LNCaP clone FGC (cell line): ENCODE measurements around the gene DRC7.
"Not testable (repeated sequence)": the region's sequence is repeated elsewhere in the genome, so short reads cannot be mapped to it uniquely, and the experiment has no call there.

Experiments used
- DNase-seq: peaks from one replicate; pipeline ENCODE4 v3.0.0-alpha.2; 2011; ENCODE audit warnings: low read depth
- H3K4me3 ChIP-seq: 2 replicates; pipeline ENCODE4 v1.5.1; 2011; ENCODE audit warnings: mild to moderate bottlenecking, low read depth, low read length, control low read depth
- CTCF ChIP-seq: IDR thresholded peaks from 2 replicates; pipeline ENCODE4 v1.5.1; 2012; ENCODE audit warnings: mild to moderate bottlenecking; ENCODE audit not compliant: control insufficient read depth, insufficient read depth; ENCODE audit errors: extremely low read depth

Gene DRC7

DNA sequence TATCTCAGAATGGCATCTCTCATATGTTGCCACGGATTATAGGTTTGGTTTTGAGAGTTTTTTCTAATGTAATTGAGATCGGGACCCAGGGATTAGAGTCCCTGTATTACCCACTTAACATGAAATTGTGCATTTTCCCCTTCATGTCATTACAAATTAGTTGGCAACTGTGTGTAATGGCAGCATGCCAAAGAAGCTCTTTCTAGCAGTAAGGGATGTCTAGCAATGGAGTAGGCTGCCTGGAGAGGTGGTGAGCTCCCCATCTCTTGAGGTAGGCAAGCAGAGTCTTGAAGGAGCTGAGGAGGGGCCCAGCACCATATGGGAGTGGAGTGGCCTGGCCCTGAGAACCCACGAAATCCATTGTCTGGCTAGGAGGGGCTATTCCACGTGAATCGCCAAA is 30.9 kb downstream of the DRC7 start:
- no peak for DNase-seq
- H3K4me3 ChIP-seq = no peak overlapping the region
- no peak for TF ChIP-seq CTCF

DNA sequence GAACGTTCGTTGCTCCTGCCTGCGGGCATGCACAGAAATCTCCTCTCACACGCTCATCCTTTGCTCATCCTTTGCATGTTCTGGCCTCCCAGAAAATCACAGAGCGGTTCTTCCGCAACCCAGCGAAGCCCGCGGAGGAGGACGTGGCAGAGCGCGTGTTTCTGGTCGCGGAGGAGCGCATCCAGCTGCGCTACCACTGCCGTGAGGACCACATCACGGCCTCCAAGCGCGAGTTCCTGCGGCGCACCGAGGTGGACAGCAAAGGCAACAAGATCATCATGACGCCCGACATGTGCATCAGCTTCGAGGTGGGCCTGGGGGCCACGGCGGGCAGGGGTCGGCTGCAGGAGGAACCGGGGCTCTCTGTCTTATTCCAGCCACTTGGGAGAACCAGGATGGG is 31.4 kb downstream of the DRC7 start:
- no peak for DNase-seq
- TF ChIP-seq CTCF = no peak
- no peak overlapping the region for H3K4me3 ChIP-seq

- no peak for DNase-seq
- no peak overlapping the region for H3K4me3 ChIP-seq
- no peak for TF ChIP-seq CTCF
Observed at GRCh38 chr16:57726433-57726947, 31.9 kb downstream of the DRC7 start.

- TF ChIP-seq CTCF = no peak
- no peak for DNase-seq
Observed at GRCh38 chr16:57727610-57728009, 33.0 kb downstream of the DRC7 start.

DNA sequence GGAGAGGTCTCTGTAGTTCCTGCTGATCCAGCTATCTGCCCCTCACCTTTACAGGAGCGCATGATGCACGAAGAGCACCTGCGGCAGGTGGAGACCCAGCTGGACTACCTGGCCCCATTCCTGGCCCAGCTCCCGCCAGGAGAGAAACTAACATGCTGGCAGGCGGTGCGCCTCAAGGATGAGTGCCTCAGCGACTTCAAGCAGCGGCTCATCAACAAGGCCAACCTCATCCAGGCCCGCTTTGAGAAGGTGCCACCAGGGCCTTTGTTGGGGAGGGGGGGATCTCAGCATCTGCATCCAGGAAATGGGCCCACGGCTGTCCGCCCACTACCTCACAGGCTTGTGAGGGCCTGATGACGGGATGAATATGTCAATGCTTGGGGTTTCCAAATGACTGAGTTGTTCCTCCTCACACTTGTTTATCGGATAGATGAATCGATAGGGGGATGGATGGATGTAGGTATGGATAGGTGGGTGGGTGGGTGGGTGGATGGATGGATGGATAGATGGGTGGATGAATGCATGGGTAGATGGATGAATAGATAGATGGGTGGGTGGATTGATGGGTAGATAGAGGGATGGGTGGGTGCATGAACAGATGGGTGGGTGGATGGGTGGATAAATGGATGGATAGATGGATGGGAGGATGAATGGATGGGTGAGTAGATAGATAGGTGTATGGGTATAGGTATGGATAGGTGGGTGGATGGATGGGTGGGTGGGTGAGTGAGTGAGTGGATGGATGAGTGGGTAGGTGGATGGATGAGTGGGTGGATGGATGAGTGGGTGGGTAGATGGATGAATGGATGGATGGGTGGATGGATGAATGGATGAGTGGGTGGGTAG is 34.0 kb downstream of the DRC7 start:
- DNase-seq = no peak
- no peak overlapping the region for H3K4me3 ChIP-seq
- no peak for TF ChIP-seq CTCF

More at GRCh38 chr16:57727610-57728009, 33.0 kb downstream of the DRC7 start:
- no peak overlapping the region for H3K4me3 ChIP-seq

GRCh38 chr16:57729182-57729484 is 34.5 kb downstream of the DRC7 start:
- no peak overlapping the region for H3K4me3 ChIP-seq
- no peak for TF ChIP-seq CTCF
- DNase-seq = no peak

- DNase-seq = not testable (repeated sequence)
Observed at GRCh38 chr16:57729852-57730251, 35.2 kb downstream of the DRC7 start.

More at GRCh38 chr16:57729852-57730251, 35.2 kb downstream of the DRC7 start:
- H3K4me3 ChIP-seq = not testable (repeated sequence)
